ENCODE measurements around the gene PYM1.
"Not testable (repeated sequence)": the region's sequence is repeated elsewhere in the genome, so short reads cannot be mapped to it uniquely, and the experiment has no call there.

Gene PYM1

GRCh38 chr12:55908726-55909512, 18.8 kb downstream of the PYM1 start:
- DNase-seq (ENCODE audit: low spot score) = no peak

GRCh38 chr12:55906056-55906455, 21.6 kb downstream of the PYM1 start:
- no peak for DNase-seq (ENCODE audit: low spot score)

DNA sequence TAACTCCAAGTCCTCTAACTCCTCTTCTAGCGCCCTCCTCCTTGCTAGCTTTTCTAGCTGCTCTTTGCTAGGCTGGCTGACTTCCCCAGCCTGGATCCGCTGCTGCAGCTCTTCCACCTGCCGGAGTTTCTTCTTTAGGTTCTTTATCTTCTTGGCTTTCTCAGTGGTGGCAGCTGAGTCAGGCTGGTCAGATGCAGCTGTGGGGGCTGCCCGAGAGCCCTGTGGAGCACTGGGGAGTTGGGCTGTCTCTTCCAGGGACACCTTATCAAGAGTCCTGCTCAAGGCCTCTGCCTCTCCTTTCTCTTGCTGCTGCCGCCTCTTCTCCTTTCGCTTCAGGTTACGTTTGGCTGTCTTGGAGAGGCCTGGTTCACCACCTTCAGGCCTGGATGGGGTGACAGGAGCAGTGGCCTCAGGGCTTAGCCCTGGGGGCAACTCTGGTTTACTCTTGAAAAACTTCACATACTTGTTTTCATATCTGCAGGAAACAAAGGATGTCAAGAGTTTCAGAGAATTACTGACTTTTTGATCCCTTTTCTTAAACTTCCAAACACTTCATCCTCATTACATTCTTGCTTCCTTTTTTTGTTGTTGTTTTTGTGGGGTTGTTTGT, 25.7 kb downstream of the PYM1 start:
- DNase-seq (ENCODE audit: low spot score) = no peak

- no peak for DNase-seq (ENCODE audit: low spot score)
These were observed 28.6 kb downstream of the PYM1 start for GRCh38 chr12:55899082-55899481.

GRCh38 chr12:55893723-55894122, 34.0 kb downstream of the PYM1 start:
- DNase-seq (ENCODE audit: low spot score) = no peak

DNA sequence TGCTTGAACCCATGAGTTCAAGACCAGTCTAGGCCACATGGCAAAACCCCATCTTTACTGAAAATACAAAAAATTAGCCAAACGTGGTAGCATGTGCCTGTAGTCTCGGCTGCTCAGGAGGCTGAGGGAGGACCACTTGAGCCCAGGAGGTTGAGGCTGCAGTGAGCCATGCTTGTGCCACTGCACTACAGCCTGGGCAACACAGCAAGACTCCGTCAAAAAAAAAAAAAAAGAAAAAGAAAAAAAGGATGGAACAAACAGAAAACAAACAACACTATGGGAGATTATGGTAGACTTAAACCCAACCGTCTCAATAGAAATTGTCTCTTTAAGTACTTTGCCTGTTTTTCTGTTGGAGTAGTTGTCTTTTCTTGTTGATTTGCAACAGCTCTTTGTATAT, 36.4 kb downstream of the PYM1 start:
- DNase-seq (ENCODE audit: low spot score) = no peak

DNA sequence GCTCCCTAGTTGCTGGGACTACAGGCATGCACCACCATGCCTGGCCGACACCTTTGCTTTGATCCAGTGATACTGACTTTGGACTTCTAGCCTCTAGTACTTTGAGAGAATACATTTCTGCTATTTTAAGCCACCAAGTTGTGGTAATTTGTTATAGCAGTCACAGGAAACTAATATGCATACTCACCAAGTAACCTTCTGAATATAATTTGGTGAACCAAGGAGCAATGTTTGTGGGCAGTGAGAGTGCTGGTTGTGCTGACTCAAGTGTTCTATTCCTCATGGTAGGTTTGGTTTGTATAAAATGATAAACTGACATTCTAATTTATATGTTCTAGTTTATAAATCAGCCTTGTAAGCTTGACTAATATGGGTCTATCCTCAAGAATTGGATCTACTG, 42.6 kb downstream of the PYM1 start:
- DNase-seq (ENCODE audit: low spot score) = no peak

DNA sequence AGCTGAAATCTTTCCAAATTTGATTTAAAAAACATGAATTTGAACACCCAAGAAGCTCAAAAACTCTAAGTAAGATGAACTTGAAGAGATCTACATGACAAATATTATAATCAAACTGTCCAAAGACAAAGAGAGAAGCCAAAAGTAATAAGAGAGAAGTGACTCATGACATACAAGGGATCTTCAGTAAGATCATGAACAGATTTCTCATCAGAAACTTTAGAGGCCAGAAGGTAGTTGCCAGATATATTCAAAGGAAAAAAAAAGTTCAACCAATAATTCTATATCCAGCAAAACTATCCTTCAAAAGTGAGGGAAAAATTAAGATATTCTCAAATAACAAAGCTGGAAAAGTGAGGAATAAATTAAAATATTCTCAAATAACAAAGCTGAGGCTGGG, 49.9 kb downstream of the PYM1 start:
- no peak for DNase-seq (ENCODE audit: low spot score)

GRCh38 chr12:55875704-55876467, 51.8 kb downstream of the PYM1 start:
- DNase-seq (ENCODE audit: low spot score) = no peak

GRCh38 chr12:55874443-55874842, 53.3 kb downstream of the PYM1 start:
- no peak for DNase-seq (ENCODE audit: low spot score)

DNA sequence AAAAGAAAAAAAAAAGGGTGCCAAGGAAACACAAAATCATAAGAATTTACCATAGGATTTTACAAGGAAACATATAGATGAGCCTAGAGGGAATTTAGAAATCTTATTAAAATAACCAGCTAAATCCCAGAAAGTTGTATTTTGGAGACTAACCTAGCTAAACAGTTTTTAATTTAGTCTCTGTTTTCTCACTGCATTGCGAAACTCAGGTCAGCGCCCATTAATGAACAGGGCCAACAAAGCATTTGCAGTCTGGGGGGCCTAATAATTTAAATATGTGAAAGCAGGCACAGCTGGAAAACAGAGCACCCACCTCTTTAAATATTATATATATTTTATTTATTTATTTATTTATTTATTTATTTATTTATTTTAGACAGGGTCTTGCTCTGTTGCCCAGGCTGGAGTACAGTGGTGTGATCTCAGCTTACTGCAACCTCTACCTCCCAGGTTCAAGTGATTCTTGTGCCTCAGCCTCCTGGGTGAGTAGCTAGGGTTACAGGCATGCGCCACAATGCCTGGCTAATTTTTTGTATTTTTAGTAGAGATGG, 61.2 kb downstream of the PYM1 start:
- DNase-seq (ENCODE audit: low spot score) = not testable (repeated sequence)

GRCh38 chr12:55865327-55865726, 62.4 kb downstream of the PYM1 start:
- no peak for DNase-seq (ENCODE audit: low spot score)

- DNase-seq (ENCODE audit: low spot score) = not testable (repeated sequence)
These were observed 64.8 kb downstream of the PYM1 start for GRCh38 chr12:55862931-55863330.

GRCh38 chr12:55862286-55862685, 65.4 kb downstream of the PYM1 start:
- DNase-seq (ENCODE audit: low spot score) = no peak

GRCh38 chr12:55861871-55862270, 65.8 kb downstream of the PYM1 start:
- DNase-seq (ENCODE audit: low spot score) = no peak

DNA sequence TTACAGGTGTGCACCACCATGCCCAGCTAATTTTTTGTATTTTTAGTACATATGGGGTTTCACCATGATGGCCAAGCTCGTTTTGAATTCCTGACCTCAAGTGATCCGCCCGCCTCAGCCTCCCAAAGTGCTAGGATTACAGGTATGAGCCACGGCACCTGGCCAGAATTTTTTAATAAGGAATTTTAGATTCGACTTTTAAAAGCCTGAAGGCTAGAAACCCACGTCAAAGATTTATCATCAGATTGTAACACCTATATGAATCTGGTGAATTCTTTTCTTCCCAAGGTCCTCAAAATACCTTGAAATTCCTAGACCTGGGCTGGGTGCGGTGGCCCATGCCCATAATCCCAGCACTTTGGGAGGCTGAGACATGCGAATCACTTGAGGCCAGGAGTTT, 66.3 kb downstream of the PYM1 start:
- DNase-seq (ENCODE audit: low spot score) = no peak

DNA sequence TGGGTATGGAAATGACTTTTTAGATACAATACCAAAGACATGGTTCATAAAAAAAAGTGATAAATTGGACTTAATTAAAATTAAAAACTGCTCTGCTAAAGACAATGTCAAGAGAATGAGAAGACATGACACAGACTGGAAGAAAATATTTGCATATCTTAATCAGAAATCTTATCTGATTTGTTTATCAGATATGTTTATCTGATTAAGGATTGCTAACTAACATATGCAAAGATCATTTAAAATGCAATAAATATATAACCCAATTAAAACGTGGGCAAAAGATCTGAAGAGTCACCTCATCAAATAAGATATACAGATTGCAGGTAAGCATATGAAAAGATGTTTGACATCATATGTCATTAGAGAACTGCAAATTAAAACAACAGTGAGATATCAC, 75.0 kb downstream of the PYM1 start:
- DNase-seq (ENCODE audit: low spot score) = no peak

Data from D341Med (cell line).